GM21619 (cell line): ENCODE results near the gene ANKRD49.
A peak's percentile ranks its signal among the peaks of the same experiment; 100 is the strongest.
"Not testable (repeated sequence)": the region's sequence is repeated elsewhere in the genome, so short reads cannot be mapped to it uniquely, and the experiment has no call there.

Experiments used
- ATAC-seq: cut with Tn5 transposase; IDR thresholded peaks from one replicate; pipeline ENCODE4 v1.9.1; 2021; ENCODE audit not compliant: unreplicated experiment

ANKRD49 gene

DNA sequence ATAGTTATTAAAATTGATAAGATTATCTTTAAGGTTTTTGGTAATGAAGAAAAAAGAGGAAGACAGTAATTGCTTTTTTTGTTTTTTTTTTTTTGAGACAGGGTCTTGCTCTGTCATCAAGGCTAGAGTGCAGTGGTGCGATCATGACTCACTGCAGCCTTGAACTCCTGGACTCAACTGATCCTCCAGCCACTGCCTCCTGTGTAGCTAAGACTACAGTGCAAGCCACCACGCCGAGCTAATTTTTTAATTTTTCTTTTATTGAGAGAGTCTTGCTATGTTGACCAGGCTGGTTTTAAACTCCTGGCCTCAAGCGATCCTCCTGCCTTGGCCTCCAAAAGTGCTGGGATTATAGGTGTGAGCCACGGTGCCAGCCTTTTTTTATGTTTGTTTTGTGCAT is 12.7 kb downstream of the ANKRD49 start:
- not testable (repeated sequence) for ATAC-seq

DNA sequence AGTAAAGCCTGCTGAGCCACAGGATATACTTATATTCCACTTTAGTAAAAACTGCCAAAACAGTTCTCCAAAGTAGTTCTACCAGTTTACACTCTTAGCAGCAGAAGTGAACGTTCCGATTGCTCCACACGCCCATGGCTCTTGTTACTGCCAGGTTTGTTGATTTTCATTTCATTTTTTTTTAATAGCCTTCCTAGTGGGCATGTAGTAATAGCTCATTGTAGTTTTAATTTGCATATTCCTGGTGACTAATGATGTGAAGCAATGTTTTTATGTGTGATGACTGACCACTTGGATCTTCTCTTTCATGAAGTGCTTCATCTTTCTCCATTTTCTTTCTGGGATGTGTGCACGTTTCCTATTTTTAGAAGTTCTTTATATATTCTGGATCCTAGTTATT is 13.7 kb downstream of the ANKRD49 start:
- ATAC-seq: no peak

GRCh38 chr11:94511932-94512781 is 18.4 kb downstream of the ANKRD49 start, which contains the start of gene C11orf97:
TSS of gene C11orf97 (plus strand) at chr11:94512461. CDS start at chr11:94512529, 68 bp downstream.
- peak; percentile 85 for ATAC-seq

DNA sequence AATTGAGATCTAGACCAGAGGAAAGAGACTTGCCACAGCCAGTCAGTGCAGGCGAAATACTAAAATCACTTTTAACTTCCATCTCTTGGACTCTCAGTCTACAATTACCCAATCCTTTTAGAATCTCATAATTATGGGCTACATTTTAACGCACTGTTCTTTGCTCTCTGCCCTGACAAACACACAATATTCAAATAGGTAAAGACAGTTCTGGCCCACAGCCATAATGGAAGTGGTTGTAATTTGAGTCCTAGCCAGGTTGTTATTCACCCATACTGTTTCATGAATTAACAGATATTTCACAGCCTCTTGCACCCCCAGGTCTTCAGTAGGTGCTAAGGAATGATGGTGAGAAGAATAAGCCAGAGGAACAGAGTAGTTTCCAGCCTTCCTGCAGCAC is 19.3 kb downstream of the ANKRD49 start:
- ATAC-seq: peak; percentile 22

- ATAC-seq: no peak
Measured at GRCh38 chr11:94515398-94515797, 21.6 kb downstream of the ANKRD49 start.

GRCh38 chr11:94516725-94517124 is 22.9 kb downstream of the ANKRD49 start:
- no peak for ATAC-seq

- ATAC-seq: no peak
Measured at GRCh38 chr11:94518300-94518699, 24.5 kb downstream of the ANKRD49 start.

DNA sequence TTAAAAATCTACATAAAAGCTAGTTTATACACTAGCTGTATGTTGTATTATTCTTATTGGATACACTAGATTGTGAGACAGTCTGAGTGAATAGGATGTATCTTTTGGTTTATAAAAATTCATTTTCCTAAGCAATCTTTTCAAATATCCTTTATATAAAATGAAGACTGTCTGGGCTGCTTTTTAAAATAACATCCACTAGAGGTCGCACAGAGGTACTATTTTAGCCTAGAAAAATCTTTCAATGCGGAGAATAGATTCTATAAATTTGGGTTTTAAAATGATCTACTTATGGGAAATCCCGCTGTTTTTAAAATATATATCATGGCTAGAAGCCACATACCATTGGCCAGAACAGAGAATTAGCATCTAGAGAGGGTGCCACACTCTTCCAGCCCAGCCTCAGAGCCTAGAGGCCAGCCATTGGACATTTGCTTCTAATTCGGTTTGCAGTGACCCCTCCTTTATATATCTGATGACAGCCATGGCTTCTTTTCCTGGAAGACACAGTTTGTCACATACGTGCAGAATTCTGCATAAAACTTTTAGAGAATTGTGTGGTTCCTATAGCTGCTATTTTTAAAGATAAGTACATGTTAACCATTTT is 25.8 kb downstream of the ANKRD49 start:
- peak; percentile 52 for ATAC-seq

- peak; percentile 58 for ATAC-seq
Measured at GRCh38 chr11:94521684-94522083, 27.9 kb downstream of the ANKRD49 start.

DNA sequence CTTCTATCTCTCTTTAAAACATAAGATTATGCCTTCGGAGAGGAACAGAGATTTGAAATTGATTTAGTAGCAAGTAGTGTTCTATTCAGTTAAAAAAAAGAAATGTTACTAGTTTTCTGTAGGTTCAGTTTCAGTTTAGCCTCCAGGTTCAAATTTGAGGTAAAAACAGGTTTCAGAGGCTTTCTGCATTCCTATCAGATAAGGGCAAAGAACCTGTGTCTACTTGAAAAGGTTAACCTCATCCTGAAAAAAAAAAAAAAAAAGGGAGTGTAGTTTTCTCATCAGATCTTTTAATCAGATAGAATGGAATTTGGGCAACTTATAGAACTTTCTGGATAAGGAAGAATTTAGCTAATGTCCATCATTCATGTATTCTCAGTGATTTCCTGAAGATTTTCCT is 30.6 kb downstream of the ANKRD49 start:
- ATAC-seq: no peak

GRCh38 chr11:94525546-94526324 is 32.0 kb downstream of the ANKRD49 start:
- no peak for ATAC-seq

DNA sequence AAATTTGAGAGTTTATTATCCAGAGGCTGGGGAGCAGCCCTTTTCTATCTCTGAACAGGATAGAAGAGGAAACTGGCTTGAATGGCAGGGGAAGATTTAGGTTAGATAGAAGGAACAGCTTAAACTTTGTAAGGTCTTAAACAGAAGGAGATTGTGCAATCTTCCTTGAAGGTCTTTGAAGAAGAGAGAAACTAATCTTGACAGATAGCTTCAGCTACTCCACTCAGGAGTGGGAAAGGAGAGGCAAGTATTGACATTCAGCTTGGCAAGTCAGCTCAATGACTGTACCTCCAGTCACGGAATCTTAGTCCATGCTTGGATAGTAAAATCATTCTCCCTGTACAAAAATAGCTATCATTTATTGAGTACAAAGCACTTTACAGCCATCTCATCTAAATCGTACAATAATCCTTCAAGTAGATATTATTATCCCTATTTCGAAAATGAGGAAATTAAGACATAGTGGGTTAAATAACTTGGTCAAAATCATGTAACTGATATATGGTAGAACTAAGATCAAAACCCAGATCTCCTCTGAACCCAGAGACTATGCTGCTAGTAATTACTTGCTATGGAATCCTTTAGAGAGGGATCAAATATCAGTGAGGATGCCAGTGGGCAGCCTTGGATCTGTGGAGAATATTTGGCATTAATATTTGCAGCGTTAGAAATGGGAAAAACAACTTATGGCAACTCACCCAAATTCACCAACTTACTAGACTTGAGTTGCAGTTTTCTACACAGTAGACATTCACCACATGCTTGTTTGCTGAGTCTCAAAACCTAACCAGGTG is 33.1 kb downstream of the ANKRD49 start:
- no peak for ATAC-seq

DNA sequence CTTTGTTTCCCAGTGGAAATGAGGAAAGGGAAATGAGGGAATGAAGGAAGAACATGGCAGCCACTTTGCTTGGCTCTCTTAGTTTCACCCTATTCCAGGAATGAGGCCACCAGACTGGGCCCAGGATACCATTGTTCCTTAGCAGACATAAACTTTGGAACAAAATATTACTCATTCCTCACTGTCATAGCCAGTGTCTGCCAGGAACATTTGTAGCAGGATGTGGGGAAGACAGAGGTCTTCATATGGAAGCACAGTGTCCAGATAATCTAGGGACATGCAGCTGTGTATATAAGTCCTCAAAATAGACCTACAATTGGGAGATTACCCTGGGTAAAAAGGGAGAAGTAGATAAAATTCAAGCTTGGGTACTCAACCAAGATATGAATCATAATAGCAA is 34.8 kb downstream of the ANKRD49 start:
- no peak for ATAC-seq

DNA sequence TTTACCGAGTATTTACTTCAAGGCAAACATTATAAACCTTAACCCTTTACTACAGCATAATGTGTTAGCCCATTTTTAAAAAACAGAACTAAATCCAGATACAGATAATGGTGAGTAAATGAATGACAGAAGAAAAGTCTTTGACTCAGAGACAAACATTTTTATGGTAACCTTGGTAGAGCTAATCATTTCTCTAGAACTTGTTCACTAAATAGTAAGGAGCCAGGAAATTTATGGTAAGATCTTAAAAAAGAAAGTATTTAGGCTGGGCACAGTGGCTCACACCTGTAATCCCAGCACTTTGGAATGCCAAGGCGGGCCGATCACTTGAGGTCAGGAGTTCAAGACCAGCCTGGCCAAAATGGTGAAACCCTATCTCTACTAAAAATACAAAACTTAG is 38.4 kb downstream of the ANKRD49 start:
- no peak for ATAC-seq

DNA sequence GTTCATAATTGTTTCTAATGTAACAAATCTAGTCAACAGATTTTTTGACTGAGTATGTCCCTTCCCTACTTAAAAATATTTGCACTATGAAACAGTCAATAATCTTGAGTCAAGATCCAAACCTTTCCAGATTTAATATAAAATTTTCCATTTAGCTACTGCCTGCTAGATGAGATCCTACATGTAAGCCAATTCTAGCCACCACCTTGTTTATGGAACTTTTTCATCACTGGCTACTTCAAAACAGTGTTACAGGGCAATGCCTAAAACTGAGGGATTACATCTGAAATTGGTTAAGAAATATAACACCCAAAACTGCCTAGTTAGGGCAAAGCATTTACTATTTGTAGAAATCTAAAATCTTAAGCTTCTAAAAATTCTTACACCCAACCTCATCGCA is 39.4 kb downstream of the ANKRD49 start:
- no peak for ATAC-seq

DNA sequence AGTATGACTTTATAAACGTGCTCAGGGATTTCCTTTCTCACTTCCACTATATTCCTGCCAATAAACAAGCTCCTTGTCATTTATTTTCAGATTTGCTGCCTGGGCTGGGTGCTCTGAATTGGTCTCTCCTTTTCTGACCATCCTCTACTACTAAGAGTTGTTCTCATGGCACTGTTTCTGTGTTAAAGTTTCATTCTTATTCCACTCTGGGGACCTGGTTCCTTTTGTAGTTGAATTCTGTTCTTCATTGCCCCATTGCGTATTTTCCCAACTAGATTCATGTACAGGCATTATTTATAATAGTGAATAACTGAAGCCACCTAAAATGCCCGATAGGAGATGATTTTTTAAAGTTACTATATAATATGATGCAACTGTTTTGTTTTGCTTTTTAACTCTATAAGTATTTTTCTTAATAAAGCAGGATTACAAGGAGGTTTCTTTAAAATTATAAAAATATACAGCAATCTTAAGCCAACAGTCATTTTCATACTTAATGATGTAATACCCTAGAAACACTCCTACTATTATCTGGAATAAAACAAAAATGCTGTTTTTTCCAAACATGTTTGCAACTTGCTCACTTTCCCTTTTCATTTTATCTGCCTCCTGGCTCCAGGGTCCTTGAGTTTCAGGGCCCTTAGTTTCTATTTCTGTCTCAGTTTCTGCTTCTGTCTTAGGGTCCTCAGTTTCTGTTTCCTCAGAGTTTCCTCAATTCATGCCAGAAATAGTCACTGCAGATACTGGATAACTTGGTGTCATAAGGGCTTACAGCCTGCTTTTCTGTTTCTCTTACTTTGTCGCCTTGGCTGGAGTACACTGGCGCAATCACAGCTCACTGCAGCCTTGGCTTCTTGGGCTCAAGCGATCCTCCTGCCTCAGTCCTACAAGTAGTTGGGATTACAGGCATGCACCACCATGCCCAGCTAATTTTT is 40.2 kb downstream of the ANKRD49 start:
- no peak for ATAC-seq

GRCh38 chr11:94536386-94536785 is 42.6 kb downstream of the ANKRD49 start:
- ATAC-seq: no peak

DNA sequence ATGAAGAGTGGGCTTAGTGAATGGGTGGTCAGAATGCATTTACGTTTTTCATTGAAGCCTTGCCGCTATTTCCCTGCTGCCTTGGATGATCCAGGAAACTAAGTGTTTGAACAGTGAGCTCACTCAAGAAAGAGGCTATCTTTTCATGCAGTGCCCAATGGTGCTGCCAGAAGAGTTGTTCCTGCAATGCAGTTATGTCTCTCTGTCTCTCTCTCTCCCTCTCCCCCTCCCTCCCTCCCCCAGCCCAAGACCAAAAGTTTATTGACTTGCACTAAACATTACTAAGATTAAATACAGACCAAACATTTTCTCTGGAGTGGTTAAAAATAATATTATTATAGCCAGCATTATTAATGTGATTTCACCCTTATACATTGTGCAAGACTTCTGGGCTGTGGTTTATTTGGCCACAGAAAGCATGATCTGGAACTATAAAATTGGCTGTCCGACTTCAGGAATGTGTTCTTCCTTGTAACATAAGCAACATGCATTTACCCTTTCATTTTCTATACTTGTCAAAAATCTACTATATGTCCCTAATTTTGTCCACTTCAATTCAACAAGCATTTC is 43.3 kb downstream of the ANKRD49 start:
- ATAC-seq: no peak

GRCh38 chr11:94539420-94539819 is 45.6 kb downstream of the ANKRD49 start:
- ATAC-seq: no peak
